Kidney capillary endothelial cell (primary cell): ENCODE measurements around the gene RNF224.
A peak's percentile ranks its signal among the peaks of the same experiment; 100 is the strongest.
"Not testable (repeated sequence)": the region's sequence is repeated elsewhere in the genome, so short reads cannot be mapped to it uniquely, and the experiment has no call there.

Source experiments
- DNase-seq: peaks from one replicate; pipeline ENCODE4 v3.0.0-alpha.2; 2018; ENCODE audit warnings: low spot score

Gene RNF224

GRCh38 chr9:137254624-137255447, 27.5 kb downstream of the RNF224 start, which contains the start of gene NELFB:
Gene NELFB (plus strand): TSS chr9:137255327.
- DNase-seq = peak; percentile 80

GRCh38 chr9:137255448-137256114, 28.3 kb downstream of the RNF224 start:
- no peak for DNase-seq

- no peak for DNase-seq
Observed at GRCh38 chr9:137256362-137256761, 29.1 kb downstream of the RNF224 start.

- DNase-seq = no peak
Observed at GRCh38 chr9:137256856-137257255, 29.6 kb downstream of the RNF224 start.

GRCh38 chr9:137262173-137262908, 35.0 kb downstream of the RNF224 start:
- not testable (repeated sequence) for DNase-seq

- no peak for DNase-seq
Observed at GRCh38 chr9:137262909-137263285, 35.6 kb downstream of the RNF224 start.

- DNase-seq = no peak
Observed at GRCh38 chr9:137263506-137263905, 36.2 kb downstream of the RNF224 start.

- DNase-seq = no peak
Observed at GRCh38 chr9:137264067-137264466, 36.8 kb downstream of the RNF224 start.

- DNase-seq = no peak
Observed at GRCh38 chr9:137265496-137266161, 38.3 kb downstream of the RNF224 start.

- DNase-seq = no peak
Observed at GRCh38 chr9:137266162-137266527, 38.8 kb downstream of the RNF224 start.

- no peak for DNase-seq
Observed at GRCh38 chr9:137266585-137267453, 39.5 kb downstream of the RNF224 start.

GRCh38 chr9:137267933-137268355, 40.6 kb downstream of the RNF224 start:
- DNase-seq = no peak

GRCh38 chr9:137268538-137269201, 41.4 kb downstream of the RNF224 start:
- DNase-seq = peak; percentile 75

GRCh38 chr9:137269231-137269772, 42.0 kb downstream of the RNF224 start:
- no peak for DNase-seq

- no peak for DNase-seq
Observed at GRCh38 chr9:137270929-137271695, 43.8 kb downstream of the RNF224 start.

GRCh38 chr9:137271696-137272076, 44.4 kb downstream of the RNF224 start:
- no peak for DNase-seq

GRCh38 chr9:137272241-137273094, 45.2 kb downstream of the RNF224 start:
- no peak for DNase-seq

GRCh38 chr9:137273095-137273490, 45.8 kb downstream of the RNF224 start:
- DNase-seq = no peak
